KBM-7 (cell line): ENCODE measurements around the gene GAL3ST1.
"Not testable (repeated sequence)": the region's sequence is repeated elsewhere in the genome, so short reads cannot be mapped to it uniquely, and the experiment has no call there.

Source experiments
- DNase-seq: peaks from one replicate; pipeline ENCODE4 v3.0.0-alpha.2; 2015
- in situ Hi-C: fragments of 300-500 bp; cut with MboI; formaldehyde crosslinking; loops from 2 replicates; pipeline ENCODE4 v1.14.3; 2020; ENCODE audit warnings: low sequenced_read_pairs, low pct_unique_long_range_greater_than_20kb, mixed read lengths

Gene GAL3ST1

DNA sequence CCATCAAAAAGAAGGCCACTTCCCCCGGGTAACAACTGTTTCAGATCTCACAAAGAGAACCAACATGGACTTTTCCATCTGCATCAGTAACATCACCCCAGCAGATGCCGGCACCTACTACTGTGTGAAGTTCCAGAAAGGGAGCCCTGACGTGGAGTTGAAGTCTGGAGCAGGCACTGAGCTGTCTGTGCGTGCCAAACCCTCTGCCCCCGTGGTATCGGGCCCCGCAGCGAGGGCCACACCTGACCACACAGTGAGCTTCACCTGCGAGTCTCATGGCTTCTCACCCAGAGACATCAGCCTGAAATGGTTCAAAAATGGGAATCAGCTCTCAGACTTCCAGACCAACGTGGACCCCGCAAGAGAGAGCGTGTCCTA lies 31.7 kb downstream of the GAL3ST1 start:
- DNase-seq = no peak
- in situ Hi-C loops = no loop called here

DNA sequence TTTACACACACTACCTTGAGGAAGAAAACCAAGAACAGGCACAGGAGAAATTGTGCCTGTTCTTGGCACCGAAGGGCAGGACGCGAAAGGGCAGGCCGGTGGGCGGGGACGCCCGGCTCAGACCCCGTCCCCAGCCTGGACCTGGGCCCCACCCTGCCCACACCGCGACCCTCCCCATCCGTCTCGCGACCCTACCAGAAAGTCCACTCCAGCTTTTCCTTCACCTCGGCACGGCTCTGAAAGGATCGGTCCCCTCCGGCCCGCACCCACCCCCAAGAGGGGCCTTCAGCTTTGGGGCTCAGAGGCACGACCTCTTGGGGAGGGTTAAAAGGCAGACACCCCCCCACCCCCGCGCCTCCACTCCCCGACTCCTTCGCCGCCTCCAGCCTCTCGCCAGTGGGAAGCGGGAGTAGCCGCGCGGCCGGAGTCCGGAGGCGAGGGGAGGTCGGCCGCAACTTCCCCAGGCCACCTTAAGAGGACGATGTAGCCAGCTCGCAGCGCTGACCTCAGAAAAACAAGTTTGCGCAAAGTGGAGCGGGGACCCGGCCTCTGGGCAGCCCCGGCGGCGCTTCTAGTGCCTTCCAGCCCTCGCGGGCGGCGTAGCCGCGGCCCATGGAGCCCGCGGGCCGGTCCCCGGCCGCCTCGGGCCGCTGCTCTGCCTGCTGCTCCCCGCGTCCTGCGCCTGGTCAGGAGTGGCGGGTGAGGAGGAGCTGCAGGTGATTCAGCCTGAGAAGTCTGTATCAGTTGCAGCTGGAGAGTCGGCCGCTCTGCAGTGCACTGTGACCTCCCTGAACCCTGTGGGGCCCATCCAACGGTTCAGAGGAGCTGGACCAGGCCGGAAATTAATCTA lies 32.3 kb downstream of the GAL3ST1 start:
- no peak for DNase-seq

DNA sequence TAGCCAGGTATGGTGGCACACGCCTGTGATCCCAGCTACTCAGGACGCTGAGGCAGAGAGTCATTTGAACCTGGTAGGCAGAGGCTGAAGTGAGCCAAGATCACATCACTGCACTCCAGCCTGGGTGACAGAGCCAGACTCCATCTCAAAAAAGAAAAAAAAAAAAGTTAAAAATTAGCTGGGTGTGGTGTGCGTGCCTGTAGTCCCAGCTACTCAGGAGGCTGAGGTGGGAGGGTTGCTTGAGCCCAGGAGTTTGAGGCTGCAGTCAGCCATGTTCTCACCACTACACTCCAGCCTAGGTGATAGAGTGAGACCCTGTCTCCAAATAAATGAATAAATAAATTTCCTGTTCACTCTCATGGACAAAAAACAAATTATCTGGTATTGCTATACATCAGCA lies 33.0 kb downstream of the GAL3ST1 start:
- DNase-seq, in situ Hi-C loops: not testable (repeated sequence)

More for the DNA sequence above, 32.3 kb downstream of the GAL3ST1 start:
- in situ Hi-C loops = no loop called here

DNA sequence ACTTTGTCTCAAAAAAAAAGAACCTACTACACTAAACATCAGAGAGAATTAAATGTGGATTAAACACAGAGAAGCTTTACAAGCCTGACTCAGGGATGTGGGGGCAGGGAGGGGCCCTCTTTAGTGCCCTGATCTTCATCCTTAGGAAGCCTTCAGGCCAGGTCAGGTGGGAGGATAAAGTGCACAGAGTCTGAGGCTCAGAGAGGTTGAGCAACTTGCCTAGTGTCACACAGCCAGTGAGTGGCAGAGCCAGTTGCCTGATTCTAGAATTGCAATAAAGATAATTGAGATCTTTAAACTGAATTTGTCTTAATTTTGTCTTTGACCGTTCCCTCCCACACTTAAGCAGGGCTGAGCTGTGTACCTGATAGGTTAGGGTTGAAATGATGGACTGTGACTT lies 35.1 kb downstream of the GAL3ST1 start:
- in situ Hi-C loops = no loop called here
- no peak for DNase-seq

DNA sequence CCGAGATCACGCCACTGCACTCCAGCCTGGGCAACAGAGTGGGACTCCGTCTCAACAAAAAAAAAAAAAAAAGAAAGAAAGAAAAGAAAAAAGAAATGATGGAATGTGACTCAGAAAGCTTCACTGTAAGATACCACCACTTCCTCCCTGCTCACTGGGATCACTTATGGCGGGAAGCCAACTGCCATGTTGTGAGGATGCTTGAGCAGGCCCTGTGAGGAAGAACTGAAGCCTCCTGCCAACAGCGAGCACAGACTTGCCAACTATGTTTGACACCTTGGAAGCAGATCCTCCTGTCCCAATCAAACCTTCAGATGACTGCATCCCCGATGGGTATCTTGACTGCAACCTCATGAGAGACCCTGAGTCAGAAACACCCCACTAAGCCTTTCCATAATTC lies 36.2 kb downstream of the GAL3ST1 start:
- DNase-seq = no peak
- in situ Hi-C loops = no loop called here

DNA sequence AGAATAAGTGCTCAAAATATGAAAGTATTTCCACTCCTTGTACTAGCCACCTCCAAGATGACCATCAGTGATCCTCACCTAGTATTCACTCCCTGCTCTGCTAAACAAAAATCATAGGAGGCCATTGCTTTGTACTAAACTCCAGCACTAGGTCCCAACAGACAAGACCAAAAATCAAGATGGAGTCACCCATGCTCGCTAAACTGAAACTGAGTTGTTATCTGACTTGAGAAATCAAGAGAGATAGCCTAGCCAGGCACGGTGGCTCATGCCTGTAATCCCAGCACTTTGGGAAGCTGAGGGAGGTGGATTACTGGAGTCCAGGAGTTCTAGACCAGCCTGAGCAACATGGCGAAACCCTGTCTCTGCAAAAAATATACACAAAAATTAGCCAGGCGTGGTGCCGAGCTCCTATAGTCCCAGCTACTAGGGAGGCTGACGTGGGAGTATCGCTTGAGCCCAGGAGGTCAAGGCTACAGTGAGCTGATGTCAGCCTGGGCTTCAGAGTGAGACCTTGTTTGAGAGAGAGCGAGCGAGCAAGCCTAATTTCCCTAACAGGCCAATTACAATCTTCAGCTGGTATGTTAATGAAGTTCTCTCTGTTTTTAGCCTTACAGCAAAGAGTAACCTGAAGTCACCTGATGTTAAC lies 37.3 kb downstream of the GAL3ST1 start:
- DNase-seq = no peak
- in situ Hi-C loops = no loop called here

DNA sequence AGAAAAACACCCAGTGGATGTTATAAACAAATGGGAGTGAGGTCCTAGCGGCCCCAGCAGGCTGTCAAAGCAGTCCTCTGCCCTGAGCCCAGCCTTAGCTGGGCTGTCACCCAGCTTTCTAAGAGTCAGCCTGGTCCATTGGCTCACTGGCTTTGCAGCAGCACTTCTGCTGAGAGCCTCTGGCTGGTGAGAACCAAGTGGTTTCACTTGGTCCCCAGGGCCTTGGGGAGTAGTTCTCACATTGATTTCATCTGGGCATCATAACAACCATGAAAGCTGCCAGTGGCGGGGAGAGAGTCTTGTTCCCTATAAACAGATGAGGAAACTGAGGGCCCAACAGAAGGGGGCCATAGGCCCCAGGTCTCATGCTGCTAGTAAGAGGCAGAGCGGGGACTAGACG lies 39.3 kb downstream of the GAL3ST1 start:
- in situ Hi-C loops = no loop called here
- no peak for DNase-seq

DNA sequence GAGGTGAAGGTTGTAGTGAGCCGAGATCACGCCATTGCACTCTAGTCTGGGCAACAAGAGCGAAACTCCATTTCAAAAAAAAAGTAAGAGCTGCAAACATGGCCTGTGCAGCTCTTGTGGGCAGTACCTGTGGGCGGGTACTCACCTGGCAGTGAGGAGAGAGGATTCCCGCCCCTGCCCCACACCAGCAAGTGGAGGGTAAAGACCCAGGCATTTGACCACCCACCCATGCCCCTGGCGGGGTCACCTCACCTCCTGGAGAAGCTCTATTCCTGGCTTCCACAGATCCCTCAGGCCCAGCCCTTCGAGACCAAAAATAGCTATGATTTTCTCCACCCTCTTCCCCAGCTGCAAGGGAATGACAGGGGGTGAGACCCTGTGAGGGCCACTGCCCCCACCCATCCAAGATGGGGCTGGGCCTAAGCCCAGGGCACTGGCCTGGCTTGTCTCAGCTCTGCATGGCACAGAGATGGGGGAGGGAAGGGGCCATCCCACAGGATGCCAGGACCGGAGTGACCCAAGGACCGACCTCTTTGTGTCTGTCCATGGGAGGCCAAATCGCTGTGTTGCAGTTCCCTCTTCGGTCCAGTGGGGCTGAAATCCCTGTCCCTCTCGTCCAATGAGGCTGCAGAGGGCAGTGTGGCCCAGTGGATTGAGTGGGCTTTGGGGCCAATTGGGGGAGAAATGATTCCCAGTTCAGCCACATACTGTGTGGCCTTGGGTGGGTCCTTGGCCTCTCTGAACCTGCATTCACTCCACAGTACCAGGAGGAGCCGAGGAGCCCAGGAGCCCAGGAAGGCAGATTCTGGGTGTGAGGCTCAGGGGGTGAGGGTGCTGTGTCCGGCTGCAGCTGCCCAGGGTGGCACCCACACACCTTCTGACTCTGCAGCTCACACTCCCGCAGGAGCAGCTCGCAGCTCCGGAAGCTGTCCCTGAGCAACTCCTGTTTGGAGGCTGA lies 42.5 kb downstream of the GAL3ST1 start:
- no peak for DNase-seq
- in situ Hi-C loops = no loop called here

DNA sequence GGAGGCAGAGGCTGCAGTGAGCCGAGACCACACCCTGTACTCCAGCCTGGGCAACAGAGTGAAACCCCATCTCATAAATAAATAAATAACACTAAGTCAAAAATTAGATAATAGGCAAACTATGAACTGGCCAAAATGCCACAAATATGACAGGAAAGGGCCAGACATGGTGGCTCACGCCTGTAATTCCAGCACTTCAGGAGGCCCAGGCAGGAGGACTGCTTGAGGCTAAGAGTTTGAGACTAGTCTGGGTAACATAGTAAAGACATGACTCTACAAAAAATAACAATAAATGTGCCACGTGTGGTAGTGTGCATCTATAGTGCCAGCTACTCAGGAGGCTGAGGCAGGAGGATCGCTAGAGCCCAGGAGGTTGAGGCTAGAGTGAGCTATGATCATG lies 47.8 kb downstream of the GAL3ST1 start:
- DNase-seq = no peak
- in situ Hi-C loops = no loop called here

DNA sequence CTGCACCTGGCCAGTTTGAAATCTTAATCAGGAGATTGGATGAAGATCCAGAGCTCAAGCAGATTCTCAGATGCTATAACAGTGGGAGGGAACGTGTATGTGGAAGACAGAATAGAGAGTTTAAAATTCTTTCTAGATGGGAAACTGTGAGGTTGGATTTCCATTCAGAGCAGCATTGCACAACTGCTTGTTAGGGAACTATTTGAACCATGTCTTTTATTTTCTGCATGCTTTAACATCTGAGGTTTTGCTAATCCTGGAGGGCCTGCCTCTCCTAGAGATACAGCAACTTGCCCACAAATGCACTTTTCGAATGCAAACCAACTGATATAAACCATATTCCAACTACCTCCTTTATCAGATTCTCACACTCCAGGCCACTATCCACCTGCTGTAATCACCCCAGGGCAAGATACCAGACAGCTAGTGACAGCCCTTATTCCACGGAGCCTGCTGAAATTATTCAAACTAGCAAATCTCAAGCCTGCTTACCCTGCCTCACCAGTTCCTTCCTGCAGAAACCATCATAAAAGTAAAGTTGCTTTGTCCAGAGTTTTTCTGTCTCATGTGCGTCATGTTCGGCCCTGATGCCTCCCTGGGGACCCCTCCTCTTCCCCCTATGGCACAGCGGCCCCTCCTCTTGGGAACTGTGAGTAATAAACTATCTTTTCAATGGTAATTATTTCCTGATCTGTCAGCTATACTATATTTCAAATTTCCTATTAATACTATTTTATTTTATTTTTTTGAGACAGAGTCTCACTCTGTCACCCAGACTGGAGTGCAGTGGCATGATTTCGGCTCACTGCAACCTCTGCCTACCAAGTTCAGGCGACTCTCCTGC lies 50.6 kb downstream of the GAL3ST1 start:
- in situ Hi-C loops = no loop called here
- DNase-seq = no peak

DNA sequence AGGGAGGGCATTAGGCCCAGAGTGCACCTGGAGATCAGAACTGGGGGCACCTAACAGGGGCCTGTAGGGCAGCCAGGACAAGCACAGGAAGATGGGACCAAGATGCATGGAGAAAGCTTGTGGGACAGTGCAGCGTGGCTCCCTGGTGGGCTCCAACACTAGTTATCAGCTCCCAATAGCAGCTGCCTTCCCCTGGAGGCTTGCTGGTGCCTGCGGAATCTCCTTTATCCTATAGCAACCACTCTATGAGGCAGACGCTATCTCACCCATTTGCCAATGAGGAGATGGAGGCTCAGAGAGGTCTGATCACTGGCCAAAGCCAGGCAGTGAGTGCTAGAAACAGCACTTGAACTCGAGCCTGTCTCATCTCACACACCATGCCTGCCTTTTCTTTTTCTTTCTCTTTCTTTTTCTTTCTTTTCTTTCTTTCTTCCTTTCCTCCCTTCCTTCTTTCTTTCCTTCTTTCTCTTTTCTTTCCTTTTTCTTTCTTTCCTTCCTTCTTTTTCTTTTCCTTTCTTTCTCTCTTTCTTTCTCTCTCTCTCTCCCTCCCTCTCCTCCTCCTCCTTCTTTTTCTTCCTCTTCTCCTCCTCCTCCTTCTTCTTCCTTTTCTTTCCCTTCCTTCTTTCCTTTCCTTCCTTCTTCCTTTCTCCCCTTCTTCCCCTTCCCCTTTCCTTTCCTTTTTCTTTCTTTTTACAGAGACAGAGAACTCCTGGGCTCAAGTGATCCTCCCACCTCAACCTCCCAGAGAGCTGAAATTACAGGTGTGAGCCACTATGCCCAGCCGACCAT lies 52.9 kb downstream of the GAL3ST1 start:
- in situ Hi-C loops = no loop called here
- DNase-seq = no peak

DNA sequence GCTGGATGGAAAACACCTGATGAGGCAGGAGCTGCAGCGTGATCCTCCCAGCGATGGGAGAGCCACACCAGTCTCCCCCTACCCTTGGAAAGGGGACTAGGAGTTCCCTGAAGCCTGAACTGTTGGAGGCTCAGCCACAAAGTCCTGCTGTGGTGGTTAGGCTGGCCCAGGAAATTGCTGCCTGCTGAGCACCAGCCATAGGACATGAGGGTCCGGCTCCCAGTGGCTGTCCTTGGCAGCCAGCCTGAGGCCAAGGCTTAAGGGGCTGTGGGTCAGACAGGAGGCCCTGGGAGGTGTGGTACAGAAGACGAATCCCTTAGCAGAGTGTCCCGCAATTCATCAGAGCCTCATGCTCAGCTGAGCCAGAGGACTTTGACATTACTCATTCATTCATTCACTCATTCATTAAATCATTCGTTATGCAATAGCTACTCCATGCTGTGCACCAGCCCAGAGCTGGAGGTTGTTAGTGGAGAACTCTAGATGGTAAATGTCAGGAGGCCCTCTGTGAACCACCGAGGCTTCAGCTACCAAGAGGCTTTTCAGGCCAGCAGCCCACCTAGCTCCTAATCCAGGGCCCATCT lies 54.5 kb downstream of the GAL3ST1 start:
- in situ Hi-C loops = no loop called here
- no peak for DNase-seq

DNA sequence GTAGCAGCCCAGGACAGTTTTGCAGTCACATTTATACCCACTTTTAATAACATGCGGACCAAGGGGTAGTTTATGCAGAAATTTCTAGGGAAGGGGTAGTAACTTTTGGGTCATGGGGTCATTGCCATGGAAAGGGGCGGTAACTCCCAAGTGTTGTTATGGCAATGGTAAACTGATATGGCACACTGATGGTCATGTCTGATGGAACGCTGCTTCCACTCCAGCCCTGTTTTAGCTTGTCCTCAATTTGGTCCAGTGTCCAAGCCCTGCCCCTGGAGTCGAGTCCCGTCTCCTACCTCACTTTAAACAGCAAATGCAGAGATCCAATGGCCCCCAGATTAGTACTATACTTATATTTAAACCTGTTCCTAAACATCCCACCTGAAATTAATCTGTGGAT lies 57.7 kb downstream of the GAL3ST1 start:
- in situ Hi-C loops = no loop called here
- DNase-seq = no peak

DNA sequence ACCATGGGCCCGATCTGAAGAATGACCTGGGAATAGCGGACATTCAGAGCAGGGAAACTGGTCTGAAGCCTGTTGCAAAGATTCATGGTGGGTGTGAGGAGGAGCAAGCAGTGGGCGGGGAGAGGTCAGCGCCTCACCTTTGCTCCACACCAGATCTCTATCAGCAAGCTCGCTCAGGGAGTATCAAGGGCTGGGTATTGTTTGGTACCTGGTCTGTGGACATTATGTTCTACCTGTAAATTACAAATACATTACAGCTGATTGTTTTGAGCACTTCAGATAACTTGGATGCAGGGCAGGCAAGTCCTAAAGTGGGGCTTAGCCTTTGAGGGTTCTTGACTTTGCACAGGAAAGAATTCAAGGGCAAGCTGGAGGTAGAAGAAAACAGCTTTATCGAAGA lies 58.2 kb downstream of the GAL3ST1 start:
- in situ Hi-C loops = no loop called here

DNA sequence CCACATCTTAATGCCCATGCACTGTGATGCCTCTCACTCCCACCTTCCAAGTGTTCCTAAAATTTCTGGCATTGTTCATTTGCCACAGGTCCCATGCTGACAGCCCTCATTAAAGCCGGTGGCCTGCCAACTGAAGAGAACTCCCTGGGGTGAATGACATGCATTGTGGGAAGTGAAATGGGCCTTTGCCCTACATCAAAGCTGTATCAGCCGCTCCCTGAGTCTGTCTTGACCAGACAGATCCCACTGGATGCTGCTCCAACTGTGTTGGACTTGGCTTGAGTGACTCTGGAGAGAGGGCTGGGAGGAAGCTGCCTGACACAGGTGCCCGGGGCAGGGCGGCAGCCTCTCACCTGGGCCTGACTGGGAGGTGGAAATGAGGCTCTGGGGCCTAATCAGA lies 60.2 kb downstream of the GAL3ST1 start:
- in situ Hi-C loops = no loop called here
- no peak for DNase-seq

More for the DNA sequence above, 58.2 kb downstream of the GAL3ST1 start:
- no peak for DNase-seq

DNA sequence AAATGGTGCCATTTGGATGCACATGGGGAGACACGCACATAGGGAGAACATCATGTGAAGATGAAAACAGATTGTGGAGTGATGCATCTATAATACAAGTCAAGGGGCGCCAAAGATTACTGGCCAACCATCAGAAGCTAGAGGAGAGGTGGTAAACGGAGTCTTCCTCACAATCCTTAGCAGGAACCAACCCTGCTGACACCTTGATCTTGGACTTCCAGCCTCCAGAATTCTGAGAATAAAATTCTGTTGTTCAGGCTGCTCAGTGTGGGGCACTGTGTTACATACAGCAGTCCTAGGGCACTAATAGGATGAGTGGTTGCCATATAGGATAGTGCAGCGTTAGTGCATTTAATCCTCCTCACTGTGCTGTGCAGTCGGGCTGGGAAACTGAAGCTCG lies 61.0 kb downstream of the GAL3ST1 start:
- DNase-seq = no peak
- in situ Hi-C loops = no loop called here

DNA sequence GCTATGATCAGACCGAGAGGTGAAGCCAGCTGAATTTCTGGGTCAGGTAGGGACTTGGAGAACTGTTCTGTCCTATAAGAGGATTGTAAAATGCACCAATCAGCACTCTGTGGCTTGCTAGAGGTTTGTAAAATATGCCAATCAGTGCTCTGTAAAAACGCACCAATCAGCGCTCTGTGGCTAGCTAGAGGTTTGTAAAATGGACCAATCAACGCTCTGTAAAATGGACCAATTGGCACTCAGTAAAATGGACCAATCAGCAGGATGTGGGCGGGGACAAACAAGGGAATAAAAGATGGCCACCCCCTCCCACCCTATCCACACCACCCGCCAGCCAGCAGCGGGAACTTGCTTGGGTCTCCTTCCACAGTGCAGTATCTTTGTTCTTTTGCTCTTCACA lies 62.6 kb downstream of the GAL3ST1 start:
- no peak for DNase-seq
- in situ Hi-C loops = no loop called here

DNA sequence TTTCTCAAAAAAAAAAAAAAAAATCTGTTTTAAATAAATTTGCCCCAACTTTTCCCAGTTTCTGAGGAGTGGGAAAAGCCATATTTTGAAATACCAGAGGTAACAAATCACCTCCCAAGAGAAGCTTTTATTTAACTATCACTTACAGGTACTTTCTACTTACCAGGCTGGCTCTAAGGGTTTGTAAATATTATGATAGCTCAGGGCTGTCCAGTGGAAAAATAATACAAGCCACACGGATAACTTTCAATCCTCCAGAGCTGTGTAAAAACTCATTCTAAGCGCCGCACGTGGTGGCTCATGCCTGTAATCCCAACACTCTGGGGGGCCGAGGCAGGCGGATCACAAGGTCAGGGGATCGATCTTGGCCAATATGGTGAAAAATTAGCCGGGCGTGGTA lies 63.4 kb downstream of the GAL3ST1 start:
- DNase-seq = no peak
- in situ Hi-C loops = no loop called here
